SK-N-SH (cell line): ENCODE data around the gene CDC26. TPM values are rescaled to one million over a fixed set of nuclear protein-coding genes. Genes with fewer than 3 reads are reported as not detected.
A peak's percentile ranks its signal among the peaks of the same experiment; 100 is the strongest.

ENCODE experiments used
- CHD2 ChIP-seq: fragments of 150-350 bp; IDR thresholded peaks from 2 replicates; pipeline ENCODE4 v1.6.1; 2018; ENCODE audit warnings: low read length; ENCODE audit not compliant: partially characterized antibody
- ELF1 ChIP-seq: IDR thresholded peaks from 2 replicates; pipeline ENCODE4 v1.4.0; 2012
- EP300 ChIP-seq, 2 experiments: IDR thresholded peaks; 2 replicates each; pipeline versions ENCODE4 v1.4.0 to v1.6.1; 2012; ENCODE audit warnings: borderline replicate concordance in 1 of 2, low read depth in 1 of 2, low read length in 1 of 2
- FOXJ3 ChIP-seq: sonication (generic); formaldehyde crosslinking; IDR thresholded peaks from 2 replicates; pipeline ENCODE4 v1.5.1; 2020; ENCODE audit warnings: mild to moderate bottlenecking, missing genetic modification reagents
- FOXM1 ChIP-seq: IDR thresholded peaks from 2 replicates; pipeline ENCODE4 v1.4.0; 2012; ENCODE audit warnings: low read depth, mild to moderate bottlenecking
- GATA2 ChIP-seq: sonication (generic); formaldehyde crosslinking; IDR thresholded peaks from 2 replicates; pipeline ENCODE4 v1.5.0; 2020; ENCODE audit warnings: mild to moderate bottlenecking, missing genetic modification reagents
- JUND ChIP-seq: IDR thresholded peaks from 2 replicates; pipeline ENCODE4 v1.4.0; 2012
- MXI1 ChIP-seq: IDR thresholded peaks from 2 replicates; pipeline ENCODE4 v1.6.1; 2012; ENCODE audit warnings: mild to moderate bottlenecking, low read depth, low read length, improper control_type of control experiment
- NFIC ChIP-seq: IDR thresholded peaks from 2 replicates; pipeline ENCODE4 v1.4.0; 2012; ENCODE audit warnings: borderline replicate concordance
- RAD21 ChIP-seq: IDR thresholded peaks from 2 replicates; pipeline ENCODE4 v1.6.1; 2012; ENCODE audit warnings: mild to moderate bottlenecking, low read length
- RCOR1 ChIP-seq: fragments of 150-350 bp; IDR thresholded peaks from 2 replicates; pipeline ENCODE4 v1.6.1; 2017; ENCODE audit warnings: antibody characterized with exemption, low read length
- RFX5 ChIP-seq: IDR thresholded peaks from 2 replicates; pipeline ENCODE4 v1.6.1; 2012; ENCODE audit warnings: mild to moderate bottlenecking, improper control_type of control experiment, low read length
- RXRA ChIP-seq: IDR thresholded peaks from 2 replicates; pipeline ENCODE4 v1.4.0; 2012; ENCODE audit warnings: low read depth, mild to moderate bottlenecking, borderline replicate concordance
- SMC3 ChIP-seq: IDR thresholded peaks from 2 replicates; pipeline ENCODE4 v1.6.1; 2012; ENCODE audit warnings: low read depth, low read length, improper control_type of control experiment
- TAF1 ChIP-seq: IDR thresholded peaks from 2 replicates; pipeline ENCODE4 v1.6.1; 2012; ENCODE audit warnings: low read depth, mild to moderate bottlenecking, low read length, moderate library complexity, borderline replicate concordance
- TCF12 ChIP-seq: IDR thresholded peaks from 2 replicates; pipeline ENCODE4 v1.4.0; 2012
- YY1 ChIP-seq: IDR thresholded peaks from 2 replicates; pipeline ENCODE4 v1.4.0; 2012; ENCODE audit warnings: low read depth, mild to moderate bottlenecking
- polyA plus RNA-seq, 3 experiments: library from polyadenylated mRNA; depleted of rRNA; stranded (reverse); fragments of >200 nt; gene quantifications; 2 replicates each; pipeline ENCODE4 v1.2.3, GENCODE V29; 2012
- TF ChIP-seq, protein P1 (sequence below): IDR thresholded peaks from 2 replicates; pipeline ENCODE4 v1.4.0; 2012; ENCODE audit warnings: low read depth, borderline replicate concordance
- TF ChIP-seq, protein P2 (sequence below): fragments of 200-600 bp; sonication (generic); IDR thresholded peaks from 2 replicates; pipeline ENCODE4 v1.6.1; 2017; ENCODE audit warnings: antibody characterized with exemption, mild to moderate bottlenecking, moderate library complexity
- TF ChIP-seq, protein P3 (sequence below): IDR thresholded peaks from 2 replicates; pipeline ENCODE4 v1.4.0; 2012; ENCODE audit warnings: low read depth, borderline replicate concordance
- TF ChIP-seq, protein P4 (sequence below): fragments of 150-350 bp; IDR thresholded peaks from 2 replicates; pipeline ENCODE4 v1.6.1; 2016; ENCODE audit warnings: mild to moderate bottlenecking, low read depth, low read length

CDC26 gene
- polyA plus RNA-seq, 1 of the 3 experiments (the other 2 are of a cell fraction) = 31.0 TPM

DNA sequence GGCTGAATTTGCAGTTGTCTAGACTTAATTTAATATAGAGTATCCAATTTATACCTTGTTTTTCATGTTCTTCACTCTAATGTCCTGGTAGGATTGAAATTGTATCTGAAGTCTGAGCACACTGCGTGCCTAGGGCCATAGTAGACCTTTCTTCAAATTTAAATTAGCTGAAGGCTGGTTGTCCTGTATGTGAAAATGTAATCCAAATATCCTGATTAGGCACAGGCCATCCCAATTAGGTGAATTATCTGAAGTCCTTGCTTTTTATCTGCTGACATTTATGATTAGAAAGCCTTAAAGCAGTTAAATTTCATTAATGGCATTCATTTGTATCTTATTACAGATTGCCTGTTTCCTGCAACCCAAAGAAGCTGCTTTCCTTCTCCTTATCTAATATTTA, 20.4 kb downstream of the CDC26 start (continued):
- TF ChIP-seq FOXJ3 (CRISPR knock-in tag) (peak; percentile 67), GATA2 (CRISPR knock-in tag) (peak; percentile 91), SMC3 (no peak), MXI1 (no peak), CHD2 (no peak), RFX5 (no peak), RXRA (no peak), NFIC (no peak), EP300 (IDR thresholded peaks at IDR 0.05; ENCODE audit: borderline replicate concordance in 1 of 2, low read depth in 1 of 2, low read length in 1 of 2) (peak in 1 of 2 experiments; percentile 95; a peak in 2 of 4 replicates), RCOR1 (peak; percentile 91; the same call in 1 of the 2 replicates), JUND (no peak), TAF1 (no peak), FOXM1 (no peak), ELF1 (no peak), RAD21 (no peak), TCF12 (peak; percentile 41), YY1 (no peak)
- TF ChIP-seq, protein P1, sequence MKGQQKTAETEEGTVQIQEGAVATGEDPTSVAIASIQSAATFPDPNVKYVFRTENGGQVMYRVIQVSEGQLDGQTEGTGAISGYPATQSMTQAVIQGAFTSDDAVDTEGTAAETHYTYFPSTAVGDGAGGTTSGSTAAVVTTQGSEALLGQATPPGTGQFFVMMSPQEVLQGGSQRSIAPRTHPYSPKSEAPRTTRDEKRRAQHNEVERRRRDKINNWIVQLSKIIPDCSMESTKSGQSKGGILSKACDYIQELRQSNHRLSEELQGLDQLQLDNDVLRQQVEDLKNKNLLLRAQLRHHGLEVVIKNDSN = no peak
- TF ChIP-seq, protein P2, sequence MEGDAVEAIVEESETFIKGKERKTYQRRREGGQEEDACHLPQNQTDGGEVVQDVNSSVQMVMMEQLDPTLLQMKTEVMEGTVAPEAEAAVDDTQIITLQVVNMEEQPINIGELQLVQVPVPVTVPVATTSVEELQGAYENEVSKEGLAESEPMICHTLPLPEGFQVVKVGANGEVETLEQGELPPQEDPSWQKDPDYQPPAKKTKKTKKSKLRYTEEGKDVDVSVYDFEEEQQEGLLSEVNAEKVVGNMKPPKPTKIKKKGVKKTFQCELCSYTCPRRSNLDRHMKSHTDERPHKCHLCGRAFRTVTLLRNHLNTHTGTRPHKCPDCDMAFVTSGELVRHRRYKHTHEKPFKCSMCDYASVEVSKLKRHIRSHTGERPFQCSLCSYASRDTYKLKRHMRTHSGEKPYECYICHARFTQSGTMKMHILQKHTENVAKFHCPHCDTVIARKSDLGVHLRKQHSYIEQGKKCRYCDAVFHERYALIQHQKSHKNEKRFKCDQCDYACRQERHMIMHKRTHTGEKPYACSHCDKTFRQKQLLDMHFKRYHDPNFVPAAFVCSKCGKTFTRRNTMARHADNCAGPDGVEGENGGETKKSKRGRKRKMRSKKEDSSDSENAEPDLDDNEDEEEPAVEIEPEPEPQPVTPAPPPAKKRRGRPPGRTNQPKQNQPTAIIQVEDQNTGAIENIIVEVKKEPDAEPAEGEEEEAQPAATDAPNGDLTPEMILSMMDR = no peak
- TF ChIP-seq, protein P3, sequence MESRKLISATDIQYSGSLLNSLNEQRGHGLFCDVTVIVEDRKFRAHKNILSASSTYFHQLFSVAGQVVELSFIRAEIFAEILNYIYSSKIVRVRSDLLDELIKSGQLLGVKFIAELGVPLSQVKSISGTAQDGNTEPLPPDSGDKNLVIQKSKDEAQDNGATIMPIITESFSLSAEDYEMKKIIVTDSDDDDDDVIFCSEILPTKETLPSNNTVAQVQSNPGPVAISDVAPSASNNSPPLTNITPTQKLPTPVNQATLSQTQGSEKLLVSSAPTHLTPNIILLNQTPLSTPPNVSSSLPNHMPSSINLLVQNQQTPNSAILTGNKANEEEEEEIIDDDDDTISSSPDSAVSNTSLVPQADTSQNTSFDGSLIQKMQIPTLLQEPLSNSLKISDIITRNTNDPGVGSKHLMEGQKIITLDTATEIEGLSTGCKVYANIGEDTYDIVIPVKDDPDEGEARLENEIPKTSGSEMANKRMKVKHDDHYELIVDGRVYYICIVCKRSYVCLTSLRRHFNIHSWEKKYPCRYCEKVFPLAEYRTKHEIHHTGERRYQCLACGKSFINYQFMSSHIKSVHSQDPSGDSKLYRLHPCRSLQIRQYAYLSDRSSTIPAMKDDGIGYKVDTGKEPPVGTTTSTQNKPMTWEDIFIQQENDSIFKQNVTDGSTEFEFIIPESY = no peak
- TF ChIP-seq, protein P4, sequence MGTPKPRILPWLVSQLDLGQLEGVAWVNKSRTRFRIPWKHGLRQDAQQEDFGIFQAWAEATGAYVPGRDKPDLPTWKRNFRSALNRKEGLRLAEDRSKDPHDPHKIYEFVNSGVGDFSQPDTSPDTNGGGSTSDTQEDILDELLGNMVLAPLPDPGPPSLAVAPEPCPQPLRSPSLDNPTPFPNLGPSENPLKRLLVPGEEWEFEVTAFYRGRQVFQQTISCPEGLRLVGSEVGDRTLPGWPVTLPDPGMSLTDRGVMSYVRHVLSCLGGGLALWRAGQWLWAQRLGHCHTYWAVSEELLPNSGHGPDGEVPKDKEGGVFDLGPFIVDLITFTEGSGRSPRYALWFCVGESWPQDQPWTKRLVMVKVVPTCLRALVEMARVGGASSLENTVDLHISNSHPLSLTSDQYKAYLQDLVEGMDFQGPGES = no peak
